Activated B cell treated with CpG ODN at 0.5 μM for 24 hours (primary cell): ENCODE data around the gene KCNE4. TPM values are rescaled to one million over a fixed set of nuclear protein-coding genes. Genes with fewer than 3 reads are reported as not detected.

Experiments
- ATAC-seq: fragments of 200-7000 bp; cut with Tn5 transposase; one replicate; pipeline ENCODE4 v1.10.0; 2021; ENCODE audit warnings: low read depth, mild to moderate bottlenecking, moderate library complexity
- CTCF ChIA-PET: fragments of 350-600 bp; sonication (Branson Sonifier 250); formaldehyde crosslinking; loops from one replicate; lab custom pipeline; 2021; ENCODE audit warnings: antibody characterized with exemption; lab: Charles Lee
- POLR2A ChIA-PET: fragments of 350-600 bp; sonication (Branson Sonifier 250); formaldehyde crosslinking; loops from one replicate; lab custom pipeline; 2021; ENCODE audit warnings: antibody characterized with exemption; lab: Charles Lee
- DNase-seq: peaks from one replicate; pipeline ENCODE4 v3.0.0; 2022
- H3K27ac Mint-ChIP-seq: one replicate; pipeline ENCODE4 v1.8.0; 2020; ENCODE audit warnings: mixed read lengths
- H3K27me3 Mint-ChIP-seq: one replicate; pipeline ENCODE4 v1.8.0; 2021; ENCODE audit warnings: mixed read lengths
- H3K36me3 Mint-ChIP-seq: one replicate; pipeline ENCODE4 v1.8.0; 2021; ENCODE audit warnings: low read depth, mixed read lengths
- H3K4me1 Mint-ChIP-seq: one replicate; pipeline ENCODE4 v1.8.0; 2021; ENCODE audit warnings: mixed read lengths
- H3K4me3 Mint-ChIP-seq: one replicate; pipeline ENCODE4 v1.8.0; 2020; ENCODE audit warnings: mild to moderate bottlenecking, mixed read lengths
- H3K9me3 Mint-ChIP-seq: one replicate; pipeline ENCODE4 v1.8.0; 2020; ENCODE audit warnings: mixed read lengths
- intact Hi-C: fragments of 100-400 bp; cut with micrococcal nuclease; formaldehyde crosslinking; loops from one replicate; pipeline ENCODE4 v1.15.1; 2024
- total RNA-seq: library from RNA; stranded (reverse); gene quantifications from 2 replicates; pipeline ENCODE4 v1.2.3, GENCODE V29; 2022
- TF ChIP-seq, protein P1 (sequence below): fragments of 200-600 bp; IDR thresholded peaks from one replicate; pipeline ENCODE4 v1.8.0; 2022; ENCODE audit warnings: antibody characterized with exemption, mild to moderate bottlenecking

KCNE4 gene
- total RNA-seq, 1 donor from 2014 or later, result not detected

DNA sequence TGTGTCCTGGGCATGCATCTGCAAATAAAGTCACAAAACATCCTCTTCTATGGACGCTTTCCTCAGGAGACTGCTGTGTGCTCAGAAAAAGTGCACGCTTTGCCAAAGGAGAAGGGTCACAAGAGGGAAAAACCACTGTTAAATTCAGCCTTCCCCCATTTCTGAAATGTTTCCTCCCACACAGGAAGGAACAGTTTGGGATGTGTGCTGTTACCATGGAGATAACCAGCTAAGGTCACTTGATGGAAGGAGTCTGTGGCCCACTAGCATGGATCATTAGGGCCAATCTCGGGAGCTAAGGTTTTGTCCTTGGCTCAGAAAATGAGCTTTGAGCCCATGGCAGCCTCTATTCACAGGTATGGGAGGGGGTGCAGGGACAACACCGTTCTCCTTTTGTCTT lies 5.6 kb downstream of the KCNE4 start:
- Mint-ChIP-seq H3K36me3 (no peaks in the 10 kb centered on the region), H3K27ac (no peak overlapping the region), H3K27me3 (no peaks in the 10 kb centered on the region), H3K4me3 (no peak overlapping the region), H3K4me1 (no peaks in the 10 kb centered on the region), H3K9me3 (no peaks in the 10 kb centered on the region)
- ATAC-seq (no peak), DNase-seq (no peak)
- ChIA-PET CTCF (no interaction called here), POLR2A (no interaction called here)
- intact Hi-C loops, result no loop called here
- TF ChIP-seq, protein P1, sequence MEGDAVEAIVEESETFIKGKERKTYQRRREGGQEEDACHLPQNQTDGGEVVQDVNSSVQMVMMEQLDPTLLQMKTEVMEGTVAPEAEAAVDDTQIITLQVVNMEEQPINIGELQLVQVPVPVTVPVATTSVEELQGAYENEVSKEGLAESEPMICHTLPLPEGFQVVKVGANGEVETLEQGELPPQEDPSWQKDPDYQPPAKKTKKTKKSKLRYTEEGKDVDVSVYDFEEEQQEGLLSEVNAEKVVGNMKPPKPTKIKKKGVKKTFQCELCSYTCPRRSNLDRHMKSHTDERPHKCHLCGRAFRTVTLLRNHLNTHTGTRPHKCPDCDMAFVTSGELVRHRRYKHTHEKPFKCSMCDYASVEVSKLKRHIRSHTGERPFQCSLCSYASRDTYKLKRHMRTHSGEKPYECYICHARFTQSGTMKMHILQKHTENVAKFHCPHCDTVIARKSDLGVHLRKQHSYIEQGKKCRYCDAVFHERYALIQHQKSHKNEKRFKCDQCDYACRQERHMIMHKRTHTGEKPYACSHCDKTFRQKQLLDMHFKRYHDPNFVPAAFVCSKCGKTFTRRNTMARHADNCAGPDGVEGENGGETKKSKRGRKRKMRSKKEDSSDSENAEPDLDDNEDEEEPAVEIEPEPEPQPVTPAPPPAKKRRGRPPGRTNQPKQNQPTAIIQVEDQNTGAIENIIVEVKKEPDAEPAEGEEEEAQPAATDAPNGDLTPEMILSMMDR, result no peak

DNA sequence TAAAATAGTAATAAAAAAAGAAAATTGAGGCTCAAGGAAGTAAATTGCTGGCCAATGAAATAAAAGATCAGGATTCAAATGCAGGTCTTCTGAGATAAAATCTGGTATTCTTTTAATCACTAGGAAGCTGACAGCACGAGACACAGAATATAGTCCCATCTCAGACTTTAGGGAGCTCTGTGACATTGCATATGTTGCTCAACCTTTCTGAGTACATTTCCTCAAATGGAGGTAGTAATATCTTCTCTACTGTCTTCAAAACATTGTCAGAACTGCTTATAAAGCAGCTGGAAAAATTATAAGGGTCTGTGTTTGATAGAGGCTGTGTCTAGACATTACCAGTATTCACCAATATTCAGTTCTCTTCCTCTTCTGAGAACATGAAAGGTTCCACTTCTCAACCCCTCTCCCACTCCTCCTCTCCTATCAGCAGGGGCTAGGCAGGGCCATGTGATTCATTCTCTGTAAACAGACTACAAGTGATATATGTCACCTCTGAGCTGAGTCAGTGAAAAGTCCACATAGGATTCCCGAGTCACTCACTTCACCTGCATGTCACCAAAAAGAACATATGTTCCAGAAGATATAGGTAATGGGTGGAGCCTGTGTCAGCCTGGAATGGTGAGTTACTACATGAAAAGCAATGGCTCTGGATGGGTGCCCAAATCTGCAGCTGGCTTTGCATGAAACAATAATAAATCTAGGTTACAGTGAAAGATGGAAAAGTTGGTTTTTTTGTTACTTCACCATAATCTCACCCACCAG lies 7.1 kb downstream of the KCNE4 start:
- TF ChIP-seq, protein P1, result no peak
- intact Hi-C loops, result no loop called here

DNA sequence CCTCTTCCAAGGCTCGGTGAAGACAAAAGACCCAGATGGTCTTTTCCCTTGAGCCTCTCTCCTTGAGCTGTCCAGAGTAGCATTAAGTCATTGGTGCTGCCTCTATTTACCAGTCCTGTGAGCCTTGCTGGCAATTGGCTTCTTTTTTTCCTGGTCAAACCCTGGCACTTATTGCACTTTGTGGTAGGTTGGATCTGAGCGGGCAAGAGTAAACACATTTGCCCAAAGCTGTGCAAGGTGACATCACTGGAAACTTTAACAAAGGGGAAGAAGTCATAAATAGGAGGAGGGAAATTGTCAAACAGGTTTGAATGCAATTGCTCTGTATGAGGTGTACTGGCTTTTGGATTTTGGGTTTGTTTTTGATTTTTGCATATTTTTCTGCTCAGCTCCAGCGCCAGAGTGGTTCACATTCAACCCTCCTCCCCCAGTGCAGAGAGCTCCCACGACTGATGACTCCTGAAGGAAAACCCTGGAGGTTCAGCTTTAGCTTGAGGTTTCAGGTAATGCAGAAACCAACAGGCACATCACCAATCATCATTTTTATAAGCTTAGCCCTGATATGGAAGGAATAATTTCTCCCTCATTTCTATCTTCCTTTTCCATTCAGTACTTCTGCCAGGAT lies 8.3 kb downstream of the KCNE4 start:
- TF ChIP-seq, protein P1, result no peak
- Mint-ChIP-seq H3K27me3 (no peaks in the 10 kb centered on the region), H3K27ac (no peak overlapping the region), H3K4me3 (no peak overlapping the region), H3K9me3 (no peaks in the 10 kb centered on the region), H3K36me3 (no peaks in the 10 kb centered on the region), H3K4me1 (no peaks in the 10 kb centered on the region)
- ATAC-seq, result no peak
- ChIA-PET POLR2A (no interaction called here), CTCF (no interaction called here)
- no peak for DNase-seq
- intact Hi-C loops, result no loop called here

More for the DNA sequence above, 7.1 kb downstream of the KCNE4 start:
- ATAC-seq, result no peak
- POLR2A ChIA-PET, result no interaction called here
- Mint-ChIP-seq H3K36me3 (no peaks in the 10 kb centered on the region), H3K4me1 (no peaks in the 10 kb centered on the region), H3K9me3 (no peaks in the 10 kb centered on the region), H3K27me3 (no peaks in the 10 kb centered on the region), H3K27ac (no peak overlapping the region), H3K4me3 (no peak overlapping the region)
- no peak for DNase-seq
- CTCF ChIA-PET, result no interaction called here

DNA sequence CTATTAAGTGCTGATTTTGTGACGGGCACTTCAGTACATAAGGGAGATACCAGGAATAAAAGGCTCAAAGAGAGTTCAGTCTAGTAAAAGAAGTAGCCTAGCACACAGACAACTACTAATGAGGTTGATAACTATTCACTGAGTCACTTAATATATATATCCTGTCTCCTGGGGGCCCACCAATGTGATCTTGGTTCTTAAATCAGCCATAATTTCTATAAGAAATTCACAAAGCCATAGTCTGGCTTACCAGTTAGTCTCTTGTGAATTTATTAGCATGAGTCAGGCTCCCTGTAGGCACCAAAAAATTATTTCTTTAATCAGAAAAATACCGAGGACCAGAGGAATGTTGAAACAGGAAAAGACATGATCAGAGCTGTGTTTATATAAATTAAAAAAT lies 10.4 kb downstream of the KCNE4 start:
- CTCF ChIA-PET, result no interaction called here
- no peaks in the 10 kb centered on the region for H3K4me1 Mint-ChIP-seq

DNA sequence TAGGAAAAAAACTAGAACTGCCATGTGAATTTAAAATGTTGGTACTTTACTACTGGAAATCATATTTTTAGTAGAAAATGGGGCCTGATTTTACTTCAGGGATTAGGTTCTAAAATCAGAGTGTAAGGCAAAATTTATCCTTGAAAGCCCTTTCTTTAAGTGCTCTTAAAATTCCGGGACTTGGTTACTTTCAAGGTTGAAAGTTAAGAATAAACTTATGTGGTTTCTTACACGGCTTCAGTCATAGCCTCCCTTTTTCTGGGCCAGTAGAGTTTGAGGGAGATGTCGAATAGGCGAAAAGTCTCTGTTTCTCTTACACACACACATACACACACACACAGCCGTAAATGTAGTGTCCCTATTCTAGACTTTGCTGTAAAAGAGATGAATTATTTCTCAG lies 13.1 kb downstream of the KCNE4 start:
- no peaks in the 10 kb centered on the region for H3K4me1 Mint-ChIP-seq
- TF ChIP-seq, protein P1, result no peak
- H3K9me3 Mint-ChIP-seq, result no peaks in the 10 kb centered on the region

More for the DNA sequence above, 10.4 kb downstream of the KCNE4 start:
- Mint-ChIP-seq H3K9me3 (no peaks in the 10 kb centered on the region), H3K4me3 (no peak overlapping the region), H3K36me3 (no peaks in the 10 kb centered on the region), H3K27ac (no peak overlapping the region), H3K27me3 (no peaks in the 10 kb centered on the region)
- POLR2A ChIA-PET, result no interaction called here
- TF ChIP-seq, protein P1, result no peak
- DNase-seq, result no peak
- intact Hi-C loops, result no loop called here
- no peak for ATAC-seq

More for the DNA sequence above, 13.1 kb downstream of the KCNE4 start:
- Mint-ChIP-seq H3K27me3 (no peaks in the 10 kb centered on the region), H3K27ac (no peak overlapping the region), H3K4me3 (no peak overlapping the region), H3K36me3 (no peaks in the 10 kb centered on the region)
- DNase-seq (no peak), ATAC-seq (no peak)
- intact Hi-C loops, result no loop called here
- POLR2A ChIA-PET, result no interaction called here
- CTCF ChIA-PET, result no interaction called here
